Thyroid gland (tissue), 4 donors: ENCODE measurements around the gene PTDSS2.
A peak's percentile ranks its signal among the peaks of the same experiment; 100 is the strongest.

Experiments
- CTCF ChIP-seq, 6 experiments: fragments of 200-600 bp in 3 of 6; fragments of 450-650 bp in 3 of 6; sonication (generic) in 3 of 6; IDR thresholded peaks; one replicate each; pipeline ENCODE4 v1.5.1; 2016 to 2019; ENCODE audit warnings: antibody characterized with exemption in 6 of 6, mild to moderate bottlenecking in 2 of 6, inconsistent platforms in 1 of 6, moderate library complexity in 1 of 6
- POLR2A ChIP-seq, 2 donors: fragments of 450-650 bp; IDR thresholded peaks; one replicate each; pipeline ENCODE4 v1.6.1; 2017; ENCODE audit warnings: antibody characterized with exemption in 2 of 2, mild to moderate bottlenecking in 2 of 2, moderate library complexity in 1 of 2

DNA sequence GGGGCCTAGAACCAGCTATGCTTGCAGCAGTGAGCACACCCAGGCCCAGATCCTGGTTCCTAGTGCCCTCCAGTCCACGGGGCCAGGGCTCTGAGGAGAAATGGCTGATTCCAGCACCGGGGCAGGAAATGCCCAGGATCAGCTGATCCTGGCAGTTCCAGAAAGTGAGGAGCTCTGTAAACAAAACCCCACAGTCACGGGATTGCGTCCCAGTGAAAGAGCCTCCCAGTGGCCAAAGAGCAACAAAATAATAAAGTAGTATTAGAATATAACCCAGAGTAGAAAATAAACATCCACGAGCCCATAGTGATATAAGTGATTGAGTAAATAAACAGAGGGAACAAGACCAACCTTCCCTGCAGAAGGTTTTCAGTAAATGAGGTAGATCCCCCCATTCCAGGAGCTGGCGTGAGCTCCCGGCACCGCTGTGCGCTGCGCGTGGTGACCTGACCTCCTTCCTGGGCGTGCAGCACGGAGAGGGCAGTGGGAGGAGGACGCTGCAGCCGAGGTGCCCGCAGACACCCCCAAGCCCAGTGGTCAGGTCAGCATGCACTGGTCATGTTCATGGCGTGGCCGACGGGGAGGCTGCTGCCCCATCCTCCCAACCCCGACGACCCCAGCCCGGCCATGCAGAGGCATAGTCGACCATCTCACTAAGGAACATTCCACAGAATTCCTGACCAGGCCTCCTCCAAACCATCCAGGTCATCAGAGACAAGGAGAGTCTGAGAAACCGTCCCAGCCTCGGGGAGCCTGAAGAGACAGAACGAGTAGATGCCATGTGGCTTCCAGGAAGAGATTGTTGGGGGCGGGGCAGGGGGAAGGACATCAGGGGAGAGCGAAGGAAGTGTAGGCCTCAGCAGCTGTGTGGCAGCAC, 19.8 kb downstream of the PTDSS2 start:
- TF ChIP-seq CTCF (IDR thresholded peaks at IDR 0.05) (peak in 3 of 6 experiments; percentile 18 to 43 (median 36)), POLR2A (IDR thresholded peaks at IDR 0.05) (peak in 1 of 2 donors; percentile 39)
